Ureter (tissue), 1 donor: Measurements from ENCODE around the gene ZNF438. TPM values are rescaled to one million over a fixed set of nuclear protein-coding genes. Genes with fewer than 3 reads are reported as not detected.
"Not testable (repeated sequence)": the region's sequence is repeated elsewhere in the genome, so short reads cannot be mapped to it uniquely, and the experiment has no call there.

Experiments
- DNase-seq: peaks from one replicate; pipeline ENCODE4 v3.0.0-alpha.2; 2020; ENCODE audit warnings: low spot score
- total RNA-seq: library from RNA; stranded (reverse); gene quantifications from one replicate; pipeline ENCODE4 v1.2.4, GENCODE V29; 2023
- donor health status: DM: yes; HTN: yes; CAD: no.

ZNF438 gene
- total RNA-seq, 1 donor from 2014 or later: 11.2 TPM

DNA sequence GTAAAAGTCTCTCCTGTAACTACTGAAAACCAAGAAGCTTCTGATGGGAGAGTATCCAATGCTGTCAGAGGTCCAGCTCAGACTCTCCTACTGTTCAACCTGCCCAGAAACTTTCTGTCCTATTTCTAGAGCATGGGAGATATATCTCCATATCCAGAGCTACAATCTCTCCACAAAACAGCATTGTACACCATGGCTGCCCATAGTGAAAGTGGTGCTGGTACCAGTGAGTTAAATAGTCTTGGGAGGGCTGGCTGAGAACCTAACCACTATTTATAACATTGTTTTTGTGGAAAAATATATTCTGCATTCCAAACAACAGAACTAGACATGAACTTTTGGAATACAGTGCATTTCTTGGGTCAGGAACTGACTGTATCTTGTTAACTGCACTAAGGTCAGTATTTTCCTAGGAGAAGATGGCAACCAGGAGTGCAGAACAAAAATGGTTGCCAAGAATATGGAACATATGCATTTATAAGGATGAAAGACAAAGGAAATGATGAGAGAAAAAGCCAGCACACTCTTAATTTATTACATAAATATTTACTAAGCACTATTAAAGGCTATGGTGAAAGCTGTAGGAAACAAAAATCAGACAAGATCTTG lies 91.9 kb downstream of the ZNF438 start:
- DNase-seq: no peak

DNA sequence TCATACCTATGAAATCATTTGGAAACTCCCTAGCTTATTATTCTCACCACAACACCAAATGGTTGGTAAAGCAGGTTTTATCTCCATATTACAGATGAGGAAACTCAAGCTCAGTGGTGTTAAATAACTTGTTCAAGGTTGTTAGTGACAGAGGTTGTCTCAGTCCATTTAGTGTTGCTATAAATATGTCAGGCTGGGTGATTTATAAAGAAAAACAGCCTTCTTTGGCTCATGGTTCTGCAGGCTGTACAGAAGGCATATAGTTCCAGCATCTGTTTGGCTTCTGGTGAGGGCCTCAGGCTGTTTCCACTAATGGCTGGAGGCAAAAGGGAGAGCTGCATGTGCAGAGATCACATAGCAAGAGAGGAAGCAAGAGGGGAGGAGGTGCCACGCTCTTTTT lies 96.6 kb downstream of the ZNF438 start:
- DNase-seq: no peak

DNA sequence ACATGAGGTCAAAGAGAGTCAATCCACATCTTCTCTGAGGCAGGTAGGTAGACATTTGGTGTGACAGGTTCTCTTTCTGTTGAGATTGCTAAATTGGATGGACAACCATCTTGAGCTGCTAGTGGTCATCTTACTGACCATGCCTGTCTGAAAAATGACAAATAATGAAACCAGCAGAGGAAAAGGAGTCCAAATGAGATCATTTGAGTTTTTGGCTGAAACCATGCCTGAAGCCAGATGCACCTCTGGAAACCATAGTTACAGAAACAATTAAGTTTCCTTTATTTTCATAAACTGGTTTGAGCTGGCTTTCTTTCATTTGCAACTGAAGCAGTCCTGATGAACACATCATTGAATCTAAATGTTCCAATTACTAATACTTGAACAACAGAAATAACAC lies 100.6 kb downstream of the ZNF438 start:
- no peak for DNase-seq

DNA sequence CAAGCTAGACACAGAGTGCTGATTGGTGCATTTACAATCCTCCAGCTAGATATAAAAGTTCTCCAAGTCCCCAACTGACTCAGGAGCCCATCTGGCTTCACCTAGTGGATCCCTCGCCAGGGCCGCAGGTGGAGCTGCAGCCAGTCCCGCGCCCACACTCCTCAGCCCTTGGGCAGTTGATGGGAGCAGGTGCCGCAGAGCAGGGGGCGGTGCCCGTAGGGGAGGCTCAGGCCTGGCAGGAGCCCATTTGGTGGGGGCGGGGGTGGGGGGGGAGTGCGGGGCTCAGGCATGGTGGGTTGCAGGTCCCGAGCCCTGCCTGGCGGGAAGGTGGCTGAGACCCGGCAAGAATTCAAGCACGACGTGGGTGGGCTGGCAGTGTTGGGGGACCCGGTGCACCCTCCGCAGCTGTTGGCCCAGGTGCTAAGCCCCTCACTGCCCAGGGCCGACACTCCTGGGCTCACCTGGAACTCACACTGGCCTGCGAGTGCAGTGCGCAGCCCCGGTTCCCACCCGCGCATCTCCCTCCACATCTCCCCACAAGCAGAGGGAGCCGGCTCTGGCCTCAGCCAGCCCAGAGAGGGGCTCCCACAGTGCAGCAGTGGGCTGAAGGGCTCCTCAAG lies 101.7 kb downstream of the ZNF438 start:
- DNase-seq: no peak

DNA sequence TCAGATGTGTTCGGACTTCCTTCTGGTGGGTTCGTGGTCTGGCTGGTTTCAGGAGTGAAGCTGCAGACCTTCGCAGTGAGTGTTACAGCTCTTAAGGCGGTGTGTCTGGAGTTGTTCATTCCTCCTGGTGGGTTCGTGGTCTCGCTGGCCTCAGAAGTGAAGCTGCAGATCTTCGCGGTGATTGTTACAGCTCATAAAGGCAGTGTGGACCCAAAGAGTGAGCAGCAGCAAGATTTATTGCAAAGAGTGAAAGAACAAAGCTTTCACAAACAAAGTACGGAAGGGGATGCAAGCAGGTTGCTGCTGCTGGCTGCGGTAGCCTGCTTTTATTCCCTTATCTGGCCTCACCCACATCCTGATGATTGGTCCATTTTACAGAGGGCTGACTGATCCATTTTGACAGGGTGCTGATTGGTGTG lies 102.3 kb downstream of the ZNF438 start:
- DNase-seq: not testable (repeated sequence)

DNA sequence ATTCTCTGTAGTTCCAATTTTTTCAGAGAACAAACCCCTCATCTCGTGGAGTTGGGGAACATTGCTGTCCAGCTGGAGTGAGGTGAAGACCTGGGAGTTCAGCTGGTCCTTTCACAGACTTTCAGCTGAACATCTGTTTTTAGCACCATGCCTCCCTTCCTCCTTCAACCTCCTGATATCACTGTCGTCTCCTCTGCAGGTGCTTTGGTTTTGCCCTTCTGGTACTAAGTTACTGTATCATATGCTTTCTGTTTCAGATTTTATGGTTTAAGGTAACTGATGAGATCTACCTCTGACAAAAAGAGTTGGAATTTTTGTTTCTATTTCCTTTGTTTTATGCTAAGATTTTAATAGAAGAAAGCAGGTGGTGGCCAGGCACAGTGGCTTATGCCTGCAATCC lies 102.9 kb downstream of the ZNF438 start:
- DNase-seq: no peak

DNA sequence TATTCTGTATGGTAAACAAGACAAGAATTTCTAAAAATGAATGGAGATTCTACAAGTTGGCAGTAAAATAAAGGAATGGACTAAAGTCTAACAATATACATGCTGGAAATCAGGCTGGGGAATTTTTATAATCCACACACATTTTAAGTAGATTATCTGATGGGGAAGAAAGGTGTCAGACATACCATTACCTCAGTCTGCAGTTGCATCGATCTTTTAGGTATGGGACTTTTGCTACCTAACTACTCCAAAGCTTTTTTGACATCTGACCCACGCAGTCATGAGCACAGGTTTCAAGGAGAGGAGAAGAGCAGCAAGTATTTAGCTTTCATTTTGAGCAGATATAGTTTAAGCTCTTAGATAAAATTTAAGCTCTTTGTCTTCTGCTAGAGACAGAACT lies 113.0 kb downstream of the ZNF438 start:
- no peak for DNase-seq

DNA sequence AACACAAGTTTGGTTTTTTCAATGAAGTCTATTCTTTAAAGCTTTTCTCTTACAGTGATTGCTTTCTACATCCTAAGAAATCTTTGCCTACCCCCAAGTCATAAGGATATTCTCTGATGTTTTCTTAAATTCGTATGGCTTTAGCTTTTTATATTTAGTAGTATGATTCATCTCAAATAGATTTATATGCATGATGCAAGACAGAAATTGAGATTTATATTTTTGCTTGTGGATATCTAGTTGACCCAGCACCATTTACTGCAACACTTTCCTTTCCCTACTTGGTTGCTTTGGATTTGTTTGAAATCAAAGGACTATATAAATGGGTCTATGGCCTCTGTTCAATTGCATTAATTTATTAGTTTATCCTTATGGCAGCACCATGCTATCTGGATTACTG lies 113.9 kb downstream of the ZNF438 start:
- DNase-seq: no peak

DNA sequence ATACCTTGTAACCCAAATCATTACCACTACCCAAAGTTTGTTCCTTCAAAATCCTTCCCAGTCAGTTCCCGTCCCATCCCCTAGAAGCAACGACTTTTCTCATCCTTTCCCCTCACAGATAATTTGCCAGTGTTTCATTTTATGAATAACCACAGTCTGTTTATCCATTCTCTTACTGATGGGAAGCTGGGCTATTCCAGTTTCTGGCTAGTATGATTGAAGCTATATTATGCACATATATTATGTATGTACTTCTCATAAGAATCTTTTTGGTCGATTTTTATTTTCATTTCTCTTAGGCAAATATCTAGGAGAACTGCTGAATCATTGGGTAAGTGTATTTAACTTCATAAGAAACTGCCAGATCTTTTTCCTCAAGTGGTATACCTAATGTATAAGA lies 114.6 kb downstream of the ZNF438 start:
- no peak for DNase-seq

DNA sequence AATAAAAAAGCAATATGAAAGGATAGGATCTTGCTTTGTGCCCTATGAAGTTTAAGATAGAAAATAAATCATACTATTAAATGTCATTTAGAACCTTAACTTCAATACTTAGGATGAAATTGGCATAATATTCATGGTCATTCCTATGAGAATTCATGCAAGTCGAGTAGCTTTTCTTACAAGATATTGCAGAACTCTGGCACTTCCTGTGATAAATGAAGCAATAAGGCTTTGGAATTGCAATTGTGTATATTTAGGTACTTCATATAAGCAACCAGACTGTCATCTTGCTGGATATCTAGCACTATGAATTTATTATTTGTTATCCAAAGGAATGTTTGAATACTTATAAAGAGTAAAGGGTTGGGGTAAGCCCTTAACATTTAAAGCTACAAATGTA lies 116.5 kb downstream of the ZNF438 start:
- DNase-seq: no peak

DNA sequence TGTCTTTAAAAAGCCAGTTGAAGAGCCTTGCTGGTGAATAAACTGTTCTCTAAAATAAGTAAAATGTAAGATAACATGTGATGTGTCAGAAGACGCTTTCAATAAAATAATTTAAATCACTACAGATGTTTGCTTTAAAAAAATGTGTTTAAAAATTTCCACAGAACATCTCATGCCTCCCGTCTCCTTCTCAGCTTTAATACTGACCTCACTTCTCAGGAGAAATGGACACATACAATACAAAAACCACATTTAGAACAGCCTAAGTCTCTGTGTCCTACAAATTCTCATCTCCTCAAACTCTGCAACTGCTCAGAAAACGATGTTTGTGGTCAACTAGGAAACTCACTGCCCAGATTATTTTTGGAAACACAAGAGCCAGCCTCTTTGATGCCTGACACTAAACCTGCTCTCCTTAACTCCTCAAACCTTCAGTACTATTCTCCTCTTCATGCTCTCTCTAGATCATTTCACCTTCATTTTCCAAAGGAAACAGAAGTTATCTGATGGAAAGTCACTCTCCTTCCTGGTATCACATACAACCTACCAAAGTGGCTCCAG lies 120.3 kb downstream of the ZNF438 start:
- DNase-seq: no peak

DNA sequence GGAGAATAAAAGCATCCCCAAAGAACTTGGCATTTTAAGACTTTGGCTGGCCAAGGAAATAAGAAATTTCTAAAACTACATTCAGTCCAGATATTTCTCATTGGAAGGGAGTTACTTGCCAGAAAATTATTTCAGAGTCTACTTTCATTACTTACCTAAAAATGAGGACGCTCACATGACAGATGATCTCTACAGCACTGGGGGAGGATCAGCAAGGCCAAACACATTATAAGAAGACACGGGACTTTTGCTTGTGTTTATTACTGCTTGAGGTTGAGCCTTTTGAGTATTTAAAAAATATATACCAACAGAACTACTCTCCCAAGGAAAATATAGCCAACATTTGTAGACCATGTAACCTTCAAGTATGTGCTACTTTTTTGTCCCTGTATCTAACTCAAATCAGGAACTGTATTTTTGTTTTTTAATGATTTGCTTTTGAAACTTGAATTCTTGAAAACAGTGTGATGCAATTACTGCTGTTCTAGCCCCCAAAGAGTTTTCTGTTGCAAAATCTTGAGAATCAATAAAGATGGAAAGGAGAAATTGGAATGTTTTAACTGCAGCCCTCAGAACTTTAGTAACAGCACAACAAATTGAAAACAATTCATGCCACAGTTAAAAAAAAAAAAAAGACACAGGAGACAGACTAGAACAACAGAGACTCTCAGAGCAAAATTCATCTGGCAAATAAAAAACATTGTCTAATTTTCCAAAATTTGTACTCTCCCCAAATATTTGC lies 128.1 kb downstream of the ZNF438 start:
- DNase-seq: no peak

DNA sequence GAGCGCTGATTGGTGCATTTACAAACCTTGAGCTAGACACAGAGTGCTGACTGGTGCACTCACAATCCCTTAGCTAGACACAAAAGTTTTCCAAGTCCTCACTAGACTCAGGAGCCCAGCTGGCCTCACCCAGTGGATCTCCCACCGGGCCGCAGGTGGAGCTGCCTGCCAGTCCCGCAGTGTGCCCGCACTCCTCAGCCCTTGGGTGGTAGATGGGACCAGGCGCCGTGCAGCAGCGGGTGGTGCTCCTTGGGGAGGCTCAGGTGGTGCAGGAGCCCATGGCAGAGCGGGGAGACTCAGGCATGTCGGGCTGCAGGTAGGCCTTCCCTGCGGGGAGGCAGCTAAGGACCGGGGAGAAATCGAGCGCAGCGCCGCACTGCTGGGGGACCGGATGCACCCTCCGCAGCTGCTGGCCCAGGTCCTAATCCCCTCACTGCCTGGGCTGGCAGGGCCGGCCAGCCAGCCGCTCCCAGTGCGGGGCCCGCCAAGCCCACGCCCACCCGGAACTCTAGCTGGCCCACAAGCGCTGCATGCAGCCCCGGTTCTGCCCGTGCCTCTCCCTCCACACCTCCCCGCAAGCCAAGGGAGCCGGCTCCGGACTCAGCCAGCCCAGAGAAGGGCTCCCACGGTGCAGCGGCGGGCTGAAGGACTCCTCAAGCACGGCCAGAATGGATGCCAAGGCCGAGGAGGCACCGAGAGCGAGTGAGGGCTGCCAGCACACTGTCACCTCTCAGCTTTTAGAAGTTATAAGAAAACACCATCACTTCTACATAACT lies 128.9 kb downstream of the ZNF438 start:
- no peak for DNase-seq

DNA sequence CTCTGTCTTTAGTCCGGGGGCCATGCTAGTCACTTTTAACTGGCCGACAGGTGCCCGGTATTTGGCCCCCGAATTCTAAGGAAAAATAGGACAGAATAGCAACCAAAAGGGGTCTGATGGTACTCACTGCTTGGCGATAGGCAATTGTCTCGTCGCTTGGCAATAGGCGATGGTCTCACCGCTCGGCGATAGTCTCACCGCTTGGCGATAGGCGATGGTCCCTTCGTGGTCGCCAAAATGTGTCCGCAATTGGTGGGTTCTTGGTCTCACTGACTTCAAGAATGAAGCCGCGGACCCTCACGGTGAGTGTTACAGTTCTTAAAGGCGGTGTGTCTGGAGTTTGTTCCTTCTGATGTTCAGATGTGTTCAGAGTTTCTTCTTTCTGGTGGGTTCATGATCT lies 130.2 kb downstream of the ZNF438 start:
- not testable (repeated sequence) for DNase-seq

DNA sequence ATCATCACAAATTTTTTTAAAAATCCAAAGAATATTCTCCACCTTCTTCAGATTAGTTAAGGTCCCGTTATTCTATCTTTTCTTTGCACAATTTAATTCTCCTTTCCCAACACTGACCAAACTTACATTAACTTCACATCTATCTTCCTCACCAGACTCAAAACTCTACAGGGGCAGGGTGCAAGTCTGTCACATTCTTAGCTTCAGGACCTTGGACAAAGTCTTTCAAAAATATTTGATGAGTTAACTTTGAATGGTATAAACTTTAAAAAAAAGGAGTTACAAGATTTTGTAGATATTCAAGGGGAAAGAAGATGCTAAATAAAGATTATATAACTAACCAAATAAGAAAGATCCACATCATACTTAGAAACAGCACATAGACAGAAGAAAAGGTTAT lies 132.7 kb downstream of the ZNF438 start:
- DNase-seq: no peak

DNA sequence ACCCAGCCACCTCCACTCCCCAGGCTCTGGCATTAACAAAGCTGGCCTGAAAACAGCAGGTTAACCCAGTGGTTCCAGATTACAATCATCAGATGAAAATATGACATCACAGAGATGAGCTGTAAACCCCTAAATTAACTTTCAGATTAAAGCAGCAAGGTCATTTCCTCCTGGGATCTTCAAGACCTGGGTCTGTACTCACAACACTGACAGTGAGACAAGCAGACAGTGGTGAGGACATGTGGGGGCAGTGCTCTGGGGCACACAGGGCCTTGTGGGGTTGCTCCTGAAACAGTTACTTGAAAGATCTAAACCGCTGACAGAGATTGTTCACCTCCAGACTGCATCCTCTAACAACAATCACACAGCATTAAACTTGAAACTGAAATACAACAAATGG lies 134.1 kb downstream of the ZNF438 start:
- DNase-seq: no peak

DNA sequence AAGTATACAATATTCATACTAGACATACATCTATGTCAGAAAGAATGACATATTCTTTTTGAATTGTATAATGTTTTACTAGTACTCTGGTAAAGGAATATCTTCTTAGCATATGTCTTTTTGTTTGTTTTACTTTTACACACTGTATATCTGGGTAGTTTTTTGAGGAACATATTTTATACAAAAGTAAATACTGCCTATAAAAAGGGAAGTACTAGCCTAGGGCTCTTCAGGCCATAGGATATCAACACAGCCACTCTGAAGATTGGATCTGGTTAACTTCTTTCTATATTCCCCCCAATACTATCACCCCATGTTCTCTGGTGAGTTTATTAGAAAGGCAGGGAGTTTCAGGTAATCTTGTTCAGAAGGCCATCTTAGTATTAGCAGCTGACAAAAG lies 134.6 kb downstream of the ZNF438 start:
- DNase-seq: no peak

DNA sequence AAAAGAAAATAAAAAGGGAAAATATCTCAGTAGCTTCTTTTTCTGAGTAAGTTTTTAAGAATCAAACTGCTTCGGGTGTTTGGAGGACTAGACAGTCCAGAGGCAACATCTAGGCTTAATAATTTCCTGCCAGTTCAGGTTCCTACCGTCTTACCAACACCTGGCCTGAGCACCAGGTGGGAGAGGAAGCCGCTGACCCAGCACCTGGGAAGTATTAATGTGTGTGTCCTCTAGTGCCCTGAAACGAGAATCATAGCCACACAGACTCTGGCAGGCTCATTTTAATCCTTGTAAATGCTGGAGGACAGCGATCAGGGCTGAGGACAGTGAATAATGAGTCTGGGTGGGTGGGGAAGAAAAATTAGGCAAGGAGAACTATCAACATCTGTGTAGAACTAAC lies 137.4 kb downstream of the ZNF438 start:
- DNase-seq: no peak

DNA sequence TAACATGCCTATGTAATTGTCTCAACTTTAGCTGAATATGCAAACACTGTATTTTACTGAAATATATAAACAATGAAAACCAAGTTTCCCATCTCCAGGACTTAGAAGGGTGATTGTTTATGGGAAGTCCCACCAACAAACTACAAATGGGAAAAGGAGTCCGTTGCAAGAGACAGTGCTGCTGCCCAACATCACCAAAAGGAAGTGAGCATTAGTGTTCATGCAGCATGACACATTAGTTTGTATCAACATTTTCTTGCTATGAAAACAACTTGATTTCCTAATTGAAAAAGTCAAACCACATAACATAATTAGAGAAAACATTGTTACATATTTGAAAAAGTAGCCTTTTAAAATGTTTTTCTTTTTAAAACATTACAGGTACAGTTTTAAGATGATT lies 138.5 kb downstream of the ZNF438 start:
- DNase-seq: no peak

DNA sequence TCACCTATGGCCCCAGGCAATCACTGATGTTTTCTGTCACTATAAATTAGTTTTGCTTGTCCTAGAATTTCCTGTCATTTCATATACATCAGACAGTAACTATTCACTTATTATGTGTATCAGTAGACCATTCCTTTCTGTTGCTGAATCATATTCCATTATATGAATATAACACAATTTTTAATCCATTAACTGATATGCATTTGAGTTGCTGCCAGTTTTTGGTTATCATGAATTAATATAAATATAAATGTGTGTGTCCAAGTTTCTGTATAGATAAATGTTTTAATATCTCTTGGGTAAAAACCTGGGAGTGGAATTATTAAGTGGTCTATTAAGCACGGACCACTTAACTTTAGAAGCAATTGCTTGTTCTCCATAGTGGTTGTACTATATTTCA lies 143.8 kb downstream of the ZNF438 start:
- no peak for DNase-seq

DNA sequence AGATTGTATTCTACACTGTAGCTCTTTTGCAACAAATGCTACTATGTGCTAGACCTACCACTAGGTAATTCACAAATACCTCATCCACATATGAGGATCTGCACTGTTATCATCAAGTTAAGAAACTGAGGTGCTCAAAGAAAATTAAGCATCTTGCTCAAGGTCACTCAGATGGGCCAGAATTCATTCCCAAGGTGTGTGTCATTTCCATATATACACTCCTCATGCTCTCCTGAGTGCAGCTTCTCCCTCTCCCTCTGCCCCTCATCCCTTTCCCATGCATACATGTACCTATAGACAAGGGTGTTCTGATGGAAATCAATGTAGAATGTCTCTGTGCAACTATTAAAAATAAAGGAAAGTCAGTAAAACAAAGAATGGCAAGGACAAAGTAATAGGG lies 146.2 kb downstream of the ZNF438 start:
- no peak for DNase-seq

DNA sequence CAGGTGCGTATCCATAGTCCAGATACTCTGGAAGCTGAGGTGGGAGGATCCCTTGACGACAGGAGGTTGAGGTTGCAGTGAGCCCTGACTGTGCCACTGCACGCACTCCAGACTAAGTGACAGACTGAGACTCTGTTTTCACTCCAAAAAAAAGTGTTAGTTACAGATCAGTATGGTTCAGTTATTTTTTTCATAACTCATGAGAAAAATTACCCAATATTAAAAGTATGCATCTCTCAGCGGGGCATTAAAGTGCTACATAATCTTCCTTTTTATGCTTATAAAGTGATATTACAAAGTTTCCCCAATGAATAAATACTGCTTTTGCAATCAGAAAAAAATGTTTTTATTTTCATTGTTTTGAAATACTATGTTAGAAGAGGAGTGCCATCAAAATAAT lies 147.9 kb downstream of the ZNF438 start:
- DNase-seq: no peak
